GM12873 (cell line): ENCODE data around the gene CMKLR1.

Experiments used
- CTCF ChIP-seq: IDR thresholded peaks from 2 replicates; pipeline ENCODE4 v1.5.1; 2012; ENCODE audit warnings: low read depth, mild to moderate bottlenecking, moderate library complexity, low read length, control low read depth; ENCODE audit not compliant: insufficient read depth; ENCODE audit errors: missing control alignments

CMKLR1 gene

GRCh38 chr12:108289350-108290161 is 49.6 kb downstream of the CMKLR1 start:
- no peak for TF ChIP-seq CTCF

GRCh38 chr12:108287227-108287626 is 51.9 kb downstream of the CMKLR1 start:
- no peak for TF ChIP-seq CTCF

DNA sequence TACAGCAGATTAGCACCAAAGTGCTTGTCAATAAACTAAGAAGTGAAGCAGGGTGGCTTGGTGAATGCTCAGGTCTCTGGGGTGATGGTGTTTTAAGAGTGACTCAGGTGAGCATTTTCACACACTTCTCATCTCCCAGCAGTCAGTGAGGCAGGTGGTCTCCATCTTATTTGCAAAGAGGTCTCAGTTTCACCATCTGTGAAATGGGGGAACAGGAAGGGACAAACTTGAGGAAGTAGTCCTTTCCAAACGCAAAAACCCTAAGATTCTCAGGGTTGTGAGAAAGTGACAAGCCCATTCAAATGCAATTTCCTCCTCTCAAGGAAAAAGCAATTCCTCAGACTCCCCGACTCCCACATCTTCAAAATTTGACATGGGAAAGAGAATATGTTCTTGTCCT is 54.1 kb downstream of the CMKLR1 start:
- no peak for TF ChIP-seq CTCF

DNA sequence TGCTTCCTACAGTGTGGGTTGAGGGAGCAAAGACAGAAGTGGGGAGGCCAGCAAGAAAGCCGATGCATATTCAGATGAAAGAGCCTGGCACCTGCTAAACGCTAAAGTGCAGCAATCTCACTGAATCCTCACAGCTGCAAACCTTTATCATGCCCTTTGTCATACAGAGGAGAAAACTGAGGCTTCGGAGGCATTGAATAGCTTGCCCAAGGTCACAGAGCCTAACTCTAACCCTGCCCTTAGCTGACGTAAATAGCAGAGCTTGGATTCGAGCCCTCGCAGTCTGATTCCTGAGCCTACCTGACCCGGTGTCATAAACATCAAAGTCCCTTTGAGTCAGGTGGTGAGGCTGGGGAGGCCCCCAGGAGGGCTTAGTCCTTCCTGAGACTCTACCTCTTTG is 54.9 kb downstream of the CMKLR1 start:
- TF ChIP-seq CTCF = no peak

GRCh38 chr12:108282676-108283075 is 56.4 kb downstream of the CMKLR1 start:
- no peak for TF ChIP-seq CTCF

GRCh38 chr12:108282160-108282559 is 57.0 kb downstream of the CMKLR1 start:
- no peak for TF ChIP-seq CTCF

- no peak for TF ChIP-seq CTCF
Observed at GRCh38 chr12:108277613-108278012, 61.5 kb downstream of the CMKLR1 start.
